Vagina (tissue), 2 donors: ENCODE measurements around the gene RDH8.

ENCODE experiments used
- POLR2A ChIP-seq, 2 donors: fragments of 450-650 bp; IDR thresholded peaks; one replicate each; pipeline ENCODE4 v1.6.1; 2017; ENCODE audit warnings: antibody characterized with exemption in 2 of 2, mild to moderate bottlenecking in 2 of 2, moderate library complexity in 2 of 2
- TF ChIP-seq, protein P1 (sequence below), 3 experiments: fragments of 450-650 bp in 2 of 3; fragments of 200-600 bp in 1 of 3; sonication (generic) in 1 of 3; IDR thresholded peaks; one replicate each; pipeline ENCODE4 v1.5.1; 2017 to 2019; ENCODE audit warnings: antibody characterized with exemption in 3 of 3, mild to moderate bottlenecking in 2 of 3, moderate library complexity in 2 of 3

DNA sequence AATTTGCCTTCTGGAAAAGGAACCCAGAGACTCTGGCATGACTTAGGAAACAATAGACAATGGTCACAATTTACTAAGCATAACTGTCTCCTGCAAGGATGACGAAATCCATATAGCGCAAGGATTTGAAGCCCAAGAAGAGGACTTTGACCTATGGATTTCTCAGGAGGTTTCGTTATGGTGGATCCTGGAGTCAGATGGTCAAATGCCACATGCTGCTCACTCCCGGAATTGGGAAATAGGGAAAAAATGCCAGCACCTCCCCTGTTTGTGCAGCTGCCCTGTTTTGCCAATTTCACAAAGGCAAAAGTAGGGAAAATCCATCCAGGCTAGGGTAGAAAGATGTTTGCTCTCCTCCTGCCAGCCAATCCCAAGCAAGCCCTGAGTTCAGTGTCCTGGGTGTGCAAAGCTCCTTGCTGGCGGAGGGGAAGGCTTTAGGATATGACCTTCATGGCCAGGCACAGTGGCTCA, 23.4 kb downstream of the RDH8 start:
- TF ChIP-seq POLR2A (IDR thresholded peaks at IDR 0.05) = no peak
- TF ChIP-seq, protein P1, sequence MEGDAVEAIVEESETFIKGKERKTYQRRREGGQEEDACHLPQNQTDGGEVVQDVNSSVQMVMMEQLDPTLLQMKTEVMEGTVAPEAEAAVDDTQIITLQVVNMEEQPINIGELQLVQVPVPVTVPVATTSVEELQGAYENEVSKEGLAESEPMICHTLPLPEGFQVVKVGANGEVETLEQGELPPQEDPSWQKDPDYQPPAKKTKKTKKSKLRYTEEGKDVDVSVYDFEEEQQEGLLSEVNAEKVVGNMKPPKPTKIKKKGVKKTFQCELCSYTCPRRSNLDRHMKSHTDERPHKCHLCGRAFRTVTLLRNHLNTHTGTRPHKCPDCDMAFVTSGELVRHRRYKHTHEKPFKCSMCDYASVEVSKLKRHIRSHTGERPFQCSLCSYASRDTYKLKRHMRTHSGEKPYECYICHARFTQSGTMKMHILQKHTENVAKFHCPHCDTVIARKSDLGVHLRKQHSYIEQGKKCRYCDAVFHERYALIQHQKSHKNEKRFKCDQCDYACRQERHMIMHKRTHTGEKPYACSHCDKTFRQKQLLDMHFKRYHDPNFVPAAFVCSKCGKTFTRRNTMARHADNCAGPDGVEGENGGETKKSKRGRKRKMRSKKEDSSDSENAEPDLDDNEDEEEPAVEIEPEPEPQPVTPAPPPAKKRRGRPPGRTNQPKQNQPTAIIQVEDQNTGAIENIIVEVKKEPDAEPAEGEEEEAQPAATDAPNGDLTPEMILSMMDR (IDR thresholded peaks at IDR 0.05) = no peak
